ENCODE measurements around the gene PLEKHA4.
"Not testable (repeated sequence)": the region's sequence is repeated elsewhere in the genome, so short reads cannot be mapped to it uniquely, and the experiment has no call there.

Gene PLEKHA4
- 1.5 to 2.4 reads per million in 2 experiments for total RNA-seq

- no peak for DNase-seq (ENCODE audit: low read depth)
Observed at GRCh38 chr19:48868114-48868886, at the start of gene PLEKHA4. TSS of gene PLEKHA4 (minus strand) at chr19:48868617. CDS start at chr19:48867620, 997 bp downstream.

GRCh38 chr19:48918071-48918470, 49.7 kb upstream of the PLEKHA4 start:
- no peak for DNase-seq (ENCODE audit: low read depth)

- no peak for DNase-seq (ENCODE audit: low read depth)
Observed at GRCh38 chr19:48915757-48916156, 47.3 kb upstream of the PLEKHA4 start.

- no peak for DNase-seq (ENCODE audit: low read depth)
Observed at GRCh38 chr19:48914181-48914580, 45.8 kb upstream of the PLEKHA4 start.

GRCh38 chr19:48913114-48913889, 44.9 kb upstream of the PLEKHA4 start:
- DNase-seq (ENCODE audit: low read depth) = no peak

GRCh38 chr19:48910803-48911202, 42.4 kb upstream of the PLEKHA4 start:
- DNase-seq (ENCODE audit: low read depth) = no peak

- DNase-seq (ENCODE audit: low read depth) = not testable (repeated sequence)
Observed at GRCh38 chr19:48909424-48910077, 41.1 kb upstream of the PLEKHA4 start.

- no peak for DNase-seq (ENCODE audit: low read depth)
Observed at GRCh38 chr19:48907671-48908070, 39.3 kb upstream of the PLEKHA4 start.

GRCh38 chr19:48906324-48906723, 37.9 kb upstream of the PLEKHA4 start:
- DNase-seq (ENCODE audit: low read depth) = no peak

GRCh38 chr19:48905664-48906063, 37.2 kb upstream of the PLEKHA4 start:
- DNase-seq (ENCODE audit: low read depth) = no peak

- DNase-seq (ENCODE audit: low read depth) = not testable (repeated sequence)
Observed at GRCh38 chr19:48903788-48904187, 35.4 kb upstream of the PLEKHA4 start.

GRCh38 chr19:48902291-48902690, 33.9 kb upstream of the PLEKHA4 start:
- not testable (repeated sequence) for DNase-seq (ENCODE audit: low read depth)

GRCh38 chr19:48900477-48901406, 32.3 kb upstream of the PLEKHA4 start:
- DNase-seq (ENCODE audit: low read depth) = no peak

- DNase-seq (ENCODE audit: low read depth) = peak; percentile 99
Observed at GRCh38 chr19:48899781-48900476, 31.5 kb upstream of the PLEKHA4 start, which contains the start of gene NUCB1. TSS of gene NUCB1 (plus strand) at chr19:48900312. CDS start at chr19:48900797, 485 bp downstream.

- not testable (repeated sequence) for DNase-seq (ENCODE audit: low read depth)
Observed at GRCh38 chr19:48899386-48899749, 31.0 kb upstream of the PLEKHA4 start.

- no peak for DNase-seq (ENCODE audit: low read depth)
Observed at GRCh38 chr19:48897181-48897580, 28.8 kb upstream of the PLEKHA4 start.

- DNase-seq (ENCODE audit: low read depth) = no peak
Observed at GRCh38 chr19:48896191-48896720, 27.8 kb upstream of the PLEKHA4 start.

- DNase-seq (ENCODE audit: low read depth) = no peak
Observed at GRCh38 chr19:48895226-48895625, 26.8 kb upstream of the PLEKHA4 start.

GRCh38 chr19:48890551-48890950, 22.1 kb upstream of the PLEKHA4 start:
- DNase-seq (ENCODE audit: low read depth) = no peak

GRCh38 chr19:48889496-48889895, 21.1 kb upstream of the PLEKHA4 start:
- DNase-seq (ENCODE audit: low read depth) = not testable (repeated sequence)

Data from T follicular helper cell (primary cell).